COR-L47 (cell line): ENCODE data around the gene CYP1B1.
A peak's percentile ranks its signal among the peaks of the same experiment; 100 is the strongest.
"Not testable (repeated sequence)": the region's sequence is repeated elsewhere in the genome, so short reads cannot be mapped to it uniquely, and the experiment has no call there.

ENCODE experiments used
- DNase-seq: peaks from one replicate; lab custom pipeline; 2025; lab: John Stamatoyannopoulos, UW

The CYP1B1 gene

GRCh38 chr2:38075507-38076151 is at the start of gene CYP1B1:
TSS of gene CYP1B1 (minus strand) at chr2:38076151. CDS start at chr2:38075388, 763 bp downstream.
- DNase-seq = no peak

- DNase-seq = no peak
Measured at GRCh38 chr2:38125007-38125406, 49.1 kb upstream of the CYP1B1 start.

GRCh38 chr2:38123911-38124310 is 48.0 kb upstream of the CYP1B1 start:
- no peak for DNase-seq

GRCh38 chr2:38122344-38122743 is 46.4 kb upstream of the CYP1B1 start:
- no peak for DNase-seq

- DNase-seq = no peak
Measured at GRCh38 chr2:38121481-38121880, 45.5 kb upstream of the CYP1B1 start.

- DNase-seq = no peak
Measured at GRCh38 chr2:38120829-38121228, 44.9 kb upstream of the CYP1B1 start.

GRCh38 chr2:38120264-38120592 is 44.3 kb upstream of the CYP1B1 start:
- no peak for DNase-seq

- no peak for DNase-seq
Measured at GRCh38 chr2:38116762-38117161, 40.8 kb upstream of the CYP1B1 start.

GRCh38 chr2:38115216-38116032 is 39.5 kb upstream of the CYP1B1 start:
- DNase-seq = peak; percentile 16

- no peak for DNase-seq
Measured at GRCh38 chr2:38113981-38114708, 38.2 kb upstream of the CYP1B1 start.

GRCh38 chr2:38113051-38113450 is 37.1 kb upstream of the CYP1B1 start:
- DNase-seq = no peak

GRCh38 chr2:38111350-38111749 is 35.4 kb upstream of the CYP1B1 start:
- DNase-seq = not testable (repeated sequence)

GRCh38 chr2:38109732-38110181 is 33.8 kb upstream of the CYP1B1 start:
- no peak for DNase-seq

GRCh38 chr2:38108907-38109731 is 33.2 kb upstream of the CYP1B1 start:
- no peak for DNase-seq

GRCh38 chr2:38107738-38108410 is 31.9 kb upstream of the CYP1B1 start:
- DNase-seq = no peak

- no peak for DNase-seq
Measured at GRCh38 chr2:38106405-38107094, 30.6 kb upstream of the CYP1B1 start.

GRCh38 chr2:38105922-38106321 is 30.0 kb upstream of the CYP1B1 start:
- DNase-seq = no peak

GRCh38 chr2:38104598-38104997 is 28.6 kb upstream of the CYP1B1 start:
- no peak for DNase-seq

GRCh38 chr2:38100328-38100727 is 24.4 kb upstream of the CYP1B1 start:
- no peak for DNase-seq

GRCh38 chr2:38099099-38100028 is 23.4 kb upstream of the CYP1B1 start:
- no peak for DNase-seq
